Upper lobe of left lung (tissue), 4 donors: Measurements from ENCODE around the gene OR10AD1.
"Not testable (repeated sequence)": the region's sequence is repeated elsewhere in the genome, so short reads cannot be mapped to it uniquely, and the experiment has no call there.

Source experiments
- POLR2A ChIP-seq, 4 donors: fragments of 450-650 bp; IDR thresholded peaks; one replicate each; pipeline ENCODE4 v1.5.1; 2016 to 2017; ENCODE audit warnings: antibody characterized with exemption in 4 of 4, mild to moderate bottlenecking in 2 of 4
- POLR2AphosphoS5 ChIP-seq, 2 donors: sonication (generic); formaldehyde crosslinking; IDR thresholded peaks; one replicate each; pipeline ENCODE4 v1.5.1; 2017; ENCODE audit warnings: antibody characterized with exemption in 2 of 2
- TF ChIP-seq, protein P1 (sequence below), 6 experiments: fragments of 450-650 bp in 4 of 6; fragments of 200-600 bp in 2 of 6; sonication (generic) in 2 of 6; IDR thresholded peaks; one replicate each; pipeline ENCODE4 v1.5.1; 2016 to 2019; ENCODE audit warnings: antibody characterized with exemption in 6 of 6

- TF ChIP-seq, protein P1, sequence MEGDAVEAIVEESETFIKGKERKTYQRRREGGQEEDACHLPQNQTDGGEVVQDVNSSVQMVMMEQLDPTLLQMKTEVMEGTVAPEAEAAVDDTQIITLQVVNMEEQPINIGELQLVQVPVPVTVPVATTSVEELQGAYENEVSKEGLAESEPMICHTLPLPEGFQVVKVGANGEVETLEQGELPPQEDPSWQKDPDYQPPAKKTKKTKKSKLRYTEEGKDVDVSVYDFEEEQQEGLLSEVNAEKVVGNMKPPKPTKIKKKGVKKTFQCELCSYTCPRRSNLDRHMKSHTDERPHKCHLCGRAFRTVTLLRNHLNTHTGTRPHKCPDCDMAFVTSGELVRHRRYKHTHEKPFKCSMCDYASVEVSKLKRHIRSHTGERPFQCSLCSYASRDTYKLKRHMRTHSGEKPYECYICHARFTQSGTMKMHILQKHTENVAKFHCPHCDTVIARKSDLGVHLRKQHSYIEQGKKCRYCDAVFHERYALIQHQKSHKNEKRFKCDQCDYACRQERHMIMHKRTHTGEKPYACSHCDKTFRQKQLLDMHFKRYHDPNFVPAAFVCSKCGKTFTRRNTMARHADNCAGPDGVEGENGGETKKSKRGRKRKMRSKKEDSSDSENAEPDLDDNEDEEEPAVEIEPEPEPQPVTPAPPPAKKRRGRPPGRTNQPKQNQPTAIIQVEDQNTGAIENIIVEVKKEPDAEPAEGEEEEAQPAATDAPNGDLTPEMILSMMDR (IDR thresholded peaks at IDR 0.05) = not testable (repeated sequence)
- TF ChIP-seq POLR2AphosphoS5, POLR2A (IDR thresholded peaks at IDR 0.05): not testable (repeated sequence)
Observed at GRCh38 chr12:48155786-48156185, 47.3 kb downstream of the OR10AD1 start.
